ENCODE measurements around the gene S100A8.
"Not testable (repeated sequence)": the region's sequence is repeated elsewhere in the genome, so short reads cannot be mapped to it uniquely, and the experiment has no call there.

The S100A8 gene

GRCh38 chr1:153415850-153416570 is 25.1 kb upstream of the S100A8 start, which contains the start of gene S100A7A:
Gene S100A7A, plus strand, starts transcription at chr1:153416520. Its CDS starts 1,563 bp downstream, at chr1:153418083.
- DNase-seq = no peak

DNA sequence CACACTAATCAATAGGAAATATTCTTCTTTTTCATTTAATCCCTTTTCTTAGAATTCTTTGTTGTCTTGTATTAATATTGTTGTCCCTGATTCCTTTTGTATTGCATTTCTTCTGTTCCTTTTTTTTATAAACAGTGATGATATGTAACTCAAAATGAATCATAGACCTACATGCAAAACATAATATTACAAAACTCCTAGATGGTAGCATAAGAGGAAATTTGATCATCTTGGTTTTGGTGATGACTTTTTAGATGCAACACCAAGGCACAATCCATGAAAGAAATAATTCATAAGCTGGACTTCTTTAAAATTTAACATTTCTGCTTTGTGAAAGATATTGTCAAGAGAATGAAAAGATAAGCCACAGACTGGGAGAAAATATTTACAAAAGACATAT is 23.1 kb upstream of the S100A8 start:
- not testable (repeated sequence) for DNase-seq

GRCh38 chr1:153407274-153407673 is 16.4 kb upstream of the S100A8 start:
- DNase-seq = not testable (repeated sequence)

GRCh38 chr1:153405825-153406599 is 15.1 kb upstream of the S100A8 start:
- DNase-seq = not testable (repeated sequence)

- DNase-seq = no peak
These were observed 13.9 kb upstream of the S100A8 start for GRCh38 chr1:153404768-153405167.

DNA sequence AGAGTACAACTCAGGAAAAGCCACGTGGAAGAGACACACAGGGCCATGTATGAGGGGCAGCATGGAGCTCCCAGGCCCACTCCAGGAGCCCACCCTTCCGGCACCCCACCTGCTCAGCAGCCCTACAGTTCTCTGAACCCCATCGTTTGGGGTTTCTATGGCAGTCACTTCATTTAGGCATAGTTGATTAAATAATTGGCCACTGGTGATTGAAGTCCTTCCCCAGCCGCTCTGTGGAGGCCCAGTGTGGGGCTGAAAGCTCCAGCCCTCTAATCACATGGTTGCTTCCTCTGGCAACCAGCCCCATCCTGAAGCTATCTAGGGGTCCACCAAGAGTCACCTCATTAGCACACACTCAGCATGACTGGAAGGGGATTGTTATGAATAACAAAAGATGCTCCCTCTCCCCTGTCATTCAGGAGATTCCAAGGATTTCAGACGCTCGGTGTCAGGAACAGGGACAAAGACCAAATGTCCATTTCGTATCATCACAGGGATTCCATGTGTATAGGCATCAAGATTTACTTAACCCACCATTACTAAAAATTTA is 13.3 kb upstream of the S100A8 start:
- DNase-seq = no peak

- DNase-seq = peak in 1 of 3 experiments; percentile 80
These were observed 12.7 kb upstream of the S100A8 start for GRCh38 chr1:153403421-153404085.

- no peak for DNase-seq
These were observed 11.4 kb upstream of the S100A8 start for GRCh38 chr1:153402226-153402625.

- DNase-seq = no peak
These were observed 10.6 kb upstream of the S100A8 start for GRCh38 chr1:153401461-153401860.

GRCh38 chr1:153400244-153400643 is 9.4 kb upstream of the S100A8 start:
- peak; percentile 28 to 78 (median 39) for DNase-seq

- DNase-seq = no peak
These were observed 8.7 kb upstream of the S100A8 start for GRCh38 chr1:153399401-153400055.

- no peak for DNase-seq
These were observed 7.2 kb upstream of the S100A8 start for GRCh38 chr1:153397924-153398651.

GRCh38 chr1:153397051-153397923 is 6.4 kb upstream of the S100A8 start:
- DNase-seq = no peak

DNA sequence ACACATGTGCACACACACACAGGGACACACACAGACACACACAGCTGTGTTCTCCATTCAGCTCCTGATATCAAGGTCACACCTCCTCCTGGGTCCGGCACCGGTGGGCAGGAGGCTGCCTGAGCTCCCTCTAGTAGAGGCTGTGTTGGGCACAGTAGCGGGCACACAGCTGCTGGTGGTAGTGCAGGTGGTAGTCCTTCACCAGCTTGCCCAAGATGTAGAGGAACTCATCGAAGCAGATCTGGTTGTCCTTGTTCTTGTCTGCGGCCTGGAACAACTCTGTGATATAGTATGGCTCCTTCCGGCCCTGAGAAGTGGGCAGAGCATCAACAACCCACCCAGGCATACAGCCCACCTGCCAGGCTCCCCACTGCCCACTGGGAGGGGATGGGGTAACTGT is 5.6 kb upstream of the S100A8 start:
- no peak for DNase-seq

DNA sequence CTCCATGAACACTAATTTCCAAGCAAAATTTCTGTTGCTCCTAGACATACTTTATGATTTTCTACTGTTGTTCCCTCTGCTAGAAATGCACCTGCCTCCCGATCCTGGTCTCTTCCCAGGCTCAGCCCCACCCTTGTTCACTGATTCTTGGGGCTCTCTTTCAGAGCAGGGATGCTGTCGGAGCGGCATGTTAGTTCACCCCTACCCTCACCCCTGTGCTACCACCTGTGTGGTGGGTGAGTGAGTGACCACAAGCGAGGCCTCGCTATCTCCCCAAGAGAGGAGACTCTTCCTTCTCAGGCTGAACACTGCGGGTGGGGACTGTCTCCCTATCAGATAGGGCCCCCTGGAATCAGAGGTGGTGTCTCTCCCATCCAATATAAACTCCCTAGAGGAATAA is 4.9 kb upstream of the S100A8 start:
- no peak for DNase-seq

DNA sequence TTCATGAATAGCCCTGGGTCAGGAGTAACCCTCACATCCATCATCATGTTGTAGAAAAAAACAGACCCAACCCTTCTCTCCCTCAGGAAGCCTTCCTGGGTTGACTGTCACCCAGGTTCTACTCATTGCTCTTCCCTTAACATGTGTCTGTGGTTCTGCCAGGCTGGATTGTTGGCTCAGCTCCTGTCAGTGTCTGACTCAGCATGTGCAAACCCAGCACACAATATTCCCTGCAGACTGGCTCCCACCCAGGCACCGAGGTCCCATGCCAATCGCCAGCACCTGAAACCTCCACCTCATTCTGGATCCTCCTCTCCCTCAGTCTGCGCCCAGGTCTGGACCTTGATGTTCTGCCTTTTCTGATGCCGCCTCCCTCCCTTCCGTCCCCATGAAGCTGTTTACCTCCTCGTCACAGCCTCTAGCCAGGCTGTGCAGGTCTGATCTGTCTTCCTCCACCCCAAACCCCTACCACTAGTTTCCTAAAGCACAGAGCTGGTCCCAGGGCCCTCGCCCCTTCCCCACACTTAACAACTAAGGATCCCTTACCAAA is 4.3 kb upstream of the S100A8 start:
- DNase-seq = no peak

GRCh38 chr1:153394391-153394790 is 3.5 kb upstream of the S100A8 start:
- DNase-seq = no peak

DNA sequence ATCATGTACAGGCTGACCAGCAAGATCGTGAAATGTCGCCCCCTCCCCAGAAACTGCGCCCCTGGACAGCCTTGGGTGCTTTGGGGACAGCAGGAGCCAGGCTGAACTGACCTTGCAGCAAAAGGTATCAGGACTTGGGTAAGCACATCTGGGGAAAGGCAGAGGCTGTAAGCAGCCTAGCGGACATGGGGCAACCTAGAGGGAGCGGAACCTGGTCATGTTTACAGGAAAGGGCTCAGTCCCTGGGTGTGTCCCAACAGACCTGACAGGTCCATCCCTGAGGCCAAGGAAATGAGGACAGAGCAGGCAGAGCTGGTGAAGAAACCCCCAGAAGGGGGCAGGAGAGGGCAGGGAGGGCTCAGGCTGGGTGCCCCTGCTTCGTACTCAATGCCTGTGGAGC is 3.1 kb upstream of the S100A8 start:
- DNase-seq = no peak

DNA sequence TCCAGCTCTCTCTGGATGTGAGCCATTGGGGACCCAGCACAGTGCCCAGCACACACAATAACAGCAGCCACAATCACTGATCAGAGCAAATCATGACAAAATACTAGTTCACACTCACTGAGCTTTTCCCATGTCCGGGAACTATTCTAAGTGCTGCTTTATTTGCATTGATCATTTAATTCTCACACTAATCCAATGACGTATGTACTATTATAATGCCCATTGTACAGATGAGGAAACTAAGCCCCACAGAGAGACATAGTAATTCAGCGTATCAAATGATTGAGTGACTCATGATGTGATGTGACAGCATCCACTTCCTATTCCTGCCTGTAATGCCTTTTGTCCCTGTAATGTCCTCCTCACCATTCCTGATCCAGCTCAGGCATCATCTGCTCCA is 1.9 kb upstream of the S100A8 start:
- no peak for DNase-seq

GRCh38 chr1:153392258-153392657 is 1.4 kb upstream of the S100A8 start:
- no peak for DNase-seq

Measured in NCI-H1417 (cell line).